AG04449 (cell line): ENCODE data around the gene UCK2.

Experiments used
- CTCF ChIA-PET: fragments of 350-600 bp; formaldehyde crosslinking; extraction: SDS; loops from one replicate; lab custom pipeline; 2021; ENCODE audit warnings: antibody characterized with exemption; lab: Yijun Ruan, JAX
- POLR2A ChIA-PET: fragments of 400-600, 350-600 bp; formaldehyde crosslinking; extraction: SDS; loops from one replicate; lab custom pipeline; 2020; ENCODE audit warnings: antibody characterized with exemption, inconsistent platforms; lab: Yijun Ruan, JAX
- DNase-seq: peaks from one replicate; pipeline ENCODE4 v3.0.0-alpha.2; 2010; ENCODE audit warnings: low read depth, low spot score
- H3K4me3 ChIP-seq: 2 replicates; pipeline ENCODE4 v1.5.1; 2011; ENCODE audit warnings: low read depth, mild to moderate bottlenecking, control low read depth, low read length
- TF ChIP-seq, protein P1 (sequence below): IDR thresholded peaks from one replicate; pipeline ENCODE4 v1.5.1; 2011; ENCODE audit warnings: mild to moderate bottlenecking, moderate library complexity, low read length, control low read depth, inconsistent platforms; ENCODE audit not compliant: insufficient read depth; ENCODE audit errors: missing control alignments

UCK2 gene

DNA sequence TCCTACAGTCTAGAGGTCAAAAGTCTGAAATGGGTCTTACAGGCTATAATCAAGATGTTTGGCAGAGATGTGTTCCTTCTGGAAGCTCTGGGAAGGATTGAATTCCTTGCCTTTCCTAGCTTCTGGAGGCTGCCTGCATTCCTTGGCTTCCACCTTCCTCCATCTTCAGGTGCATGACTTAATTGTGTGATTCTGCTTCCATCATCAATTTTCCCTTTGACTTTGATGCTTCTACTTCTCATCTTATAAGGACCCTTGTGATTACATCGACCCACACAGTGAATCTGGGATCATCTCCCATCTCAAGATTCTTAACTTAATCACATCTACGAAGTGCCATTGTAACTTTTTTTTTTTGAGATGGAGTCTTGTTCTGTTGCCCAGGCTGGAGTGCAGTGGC lies 111.4 kb downstream of the UCK2 start:
- no peak overlapping the region for H3K4me3 ChIP-seq
- TF ChIP-seq, protein P1, sequence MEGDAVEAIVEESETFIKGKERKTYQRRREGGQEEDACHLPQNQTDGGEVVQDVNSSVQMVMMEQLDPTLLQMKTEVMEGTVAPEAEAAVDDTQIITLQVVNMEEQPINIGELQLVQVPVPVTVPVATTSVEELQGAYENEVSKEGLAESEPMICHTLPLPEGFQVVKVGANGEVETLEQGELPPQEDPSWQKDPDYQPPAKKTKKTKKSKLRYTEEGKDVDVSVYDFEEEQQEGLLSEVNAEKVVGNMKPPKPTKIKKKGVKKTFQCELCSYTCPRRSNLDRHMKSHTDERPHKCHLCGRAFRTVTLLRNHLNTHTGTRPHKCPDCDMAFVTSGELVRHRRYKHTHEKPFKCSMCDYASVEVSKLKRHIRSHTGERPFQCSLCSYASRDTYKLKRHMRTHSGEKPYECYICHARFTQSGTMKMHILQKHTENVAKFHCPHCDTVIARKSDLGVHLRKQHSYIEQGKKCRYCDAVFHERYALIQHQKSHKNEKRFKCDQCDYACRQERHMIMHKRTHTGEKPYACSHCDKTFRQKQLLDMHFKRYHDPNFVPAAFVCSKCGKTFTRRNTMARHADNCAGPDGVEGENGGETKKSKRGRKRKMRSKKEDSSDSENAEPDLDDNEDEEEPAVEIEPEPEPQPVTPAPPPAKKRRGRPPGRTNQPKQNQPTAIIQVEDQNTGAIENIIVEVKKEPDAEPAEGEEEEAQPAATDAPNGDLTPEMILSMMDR, result no peak
- DNase-seq, result no peak
- CTCF ChIA-PET, result no interaction called here
- POLR2A ChIA-PET, result no interaction called here

DNA sequence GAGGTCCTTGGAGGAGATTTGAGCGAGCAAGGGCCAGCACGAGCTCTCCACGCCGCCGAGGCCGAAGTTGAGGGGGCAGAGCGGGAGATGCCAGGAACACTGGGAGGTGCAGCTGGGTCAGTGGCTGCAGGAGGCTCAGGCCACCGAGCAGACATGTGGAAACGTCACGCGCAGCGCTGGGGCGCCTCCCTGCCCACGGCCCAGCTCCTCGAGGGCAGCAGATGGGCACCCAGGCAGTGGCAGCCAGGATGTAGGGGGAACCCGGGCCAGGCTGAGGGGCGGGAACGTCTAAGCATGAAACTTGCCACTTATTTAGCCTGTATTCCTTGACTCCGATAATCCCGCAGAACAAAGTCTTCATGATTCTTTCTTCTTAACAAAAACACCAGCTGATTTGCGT lies 114.1 kb downstream of the UCK2 start:
- POLR2A ChIA-PET, result no interaction called here
- TF ChIP-seq, protein P1, result no peak

DNA sequence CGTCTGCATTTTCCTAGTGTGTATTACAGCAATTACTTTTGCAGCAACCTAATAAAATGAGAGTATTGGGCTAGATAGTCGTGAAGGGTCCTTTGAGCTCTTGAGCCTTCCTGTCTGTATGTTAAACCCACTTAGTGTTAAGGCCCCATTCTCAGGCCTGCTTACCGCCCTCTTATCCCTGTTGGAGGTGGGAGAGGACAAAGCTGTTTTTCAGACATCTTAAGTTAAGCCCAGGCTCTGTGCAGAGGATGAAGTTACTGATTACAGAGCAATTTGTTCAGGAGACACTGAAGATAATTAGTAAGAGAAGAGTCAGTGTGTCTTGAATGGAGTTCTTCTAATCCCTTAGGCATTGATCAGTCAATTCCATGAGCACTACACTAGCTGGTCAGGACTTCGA lies 114.6 kb downstream of the UCK2 start:
- H3K4me3 ChIP-seq, result no peak overlapping the region
- DNase-seq, result no peak
- CTCF ChIA-PET, result interaction anchor here (1.0 to 1.9 kb wide), 2 partner anchors 14 to 16 kb away, joined by 3 to 6 read pairs; no protein-coding TSS in a partner anchor
- TF ChIP-seq, protein P1, result no peak
- POLR2A ChIA-PET, result no interaction called here

More for the DNA sequence above, 114.1 kb downstream of the UCK2 start:
- DNase-seq, result no peak
- CTCF ChIA-PET, result interaction anchor here (1.0 to 2.3 kb wide), 2 partner anchors 12 to 16 kb away, joined by 3 to 10 read pairs; no protein-coding TSS in a partner anchor
- no peak overlapping the region for H3K4me3 ChIP-seq

DNA sequence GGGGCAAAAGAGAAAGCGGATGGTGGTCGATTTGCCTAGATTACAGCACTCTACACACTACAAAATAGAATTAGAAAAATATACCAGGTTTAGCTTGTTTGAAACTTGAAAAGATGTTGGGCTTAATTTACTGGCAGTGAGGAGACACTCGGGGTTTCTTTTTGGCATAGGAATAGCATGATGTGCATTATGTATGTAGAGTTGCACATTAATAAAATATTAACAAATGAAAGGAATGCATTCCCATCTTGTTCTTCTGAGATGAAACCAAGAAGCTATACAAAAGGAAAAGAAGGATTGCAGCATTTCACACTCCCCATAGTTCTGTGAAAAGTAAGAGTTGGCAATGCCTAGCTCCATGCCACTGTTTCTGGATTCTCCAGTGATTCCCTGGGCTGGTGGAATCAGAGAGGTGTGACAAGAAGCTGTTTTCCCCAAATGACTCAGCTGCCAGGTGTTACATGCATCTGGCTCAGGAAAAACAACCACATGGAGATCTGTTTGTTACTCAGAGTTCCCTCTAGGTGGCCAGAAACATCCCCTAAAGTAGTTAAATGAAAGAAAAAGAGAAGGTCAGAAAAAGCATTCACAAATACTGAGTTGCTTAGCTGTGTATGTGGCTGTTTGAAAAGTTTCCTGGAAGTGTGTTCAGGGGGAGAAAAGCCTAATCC lies 115.6 kb downstream of the UCK2 start:
- TF ChIP-seq, protein P1, result no peak
- H3K4me3 ChIP-seq, result no peak overlapping the region
- ChIA-PET POLR2A (no interaction called here), CTCF (interaction anchor here (1.2 to 1.9 kb wide), 2 partner anchors 15 to 20 kb away, joined by 3 to 6 read pairs; no protein-coding TSS in a partner anchor)
- no peak for DNase-seq

DNA sequence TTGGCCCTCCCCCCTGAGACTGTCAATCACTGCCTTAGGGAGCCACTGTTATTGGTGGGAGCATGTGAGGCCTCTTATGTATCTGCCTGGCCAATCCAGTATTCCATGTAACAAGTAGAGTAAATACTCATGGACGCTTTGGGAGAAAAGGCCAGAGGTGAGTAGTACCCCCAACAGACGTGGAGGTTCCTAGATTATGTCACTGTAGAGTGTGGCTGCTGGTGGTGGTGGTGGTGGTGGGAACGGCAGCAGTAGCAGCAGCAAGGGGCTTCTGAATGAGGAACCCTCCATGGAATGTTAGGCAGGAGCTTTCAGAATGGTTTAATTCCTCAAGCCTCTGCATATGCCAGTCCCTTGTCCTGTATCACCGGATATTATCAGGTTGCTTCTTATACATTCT lies 118.5 kb downstream of the UCK2 start:
- H3K4me3 ChIP-seq, result no peak overlapping the region
- DNase-seq, result no peak
- ChIA-PET CTCF (no interaction called here), POLR2A (no interaction called here)
- TF ChIP-seq, protein P1, result no peak

DNA sequence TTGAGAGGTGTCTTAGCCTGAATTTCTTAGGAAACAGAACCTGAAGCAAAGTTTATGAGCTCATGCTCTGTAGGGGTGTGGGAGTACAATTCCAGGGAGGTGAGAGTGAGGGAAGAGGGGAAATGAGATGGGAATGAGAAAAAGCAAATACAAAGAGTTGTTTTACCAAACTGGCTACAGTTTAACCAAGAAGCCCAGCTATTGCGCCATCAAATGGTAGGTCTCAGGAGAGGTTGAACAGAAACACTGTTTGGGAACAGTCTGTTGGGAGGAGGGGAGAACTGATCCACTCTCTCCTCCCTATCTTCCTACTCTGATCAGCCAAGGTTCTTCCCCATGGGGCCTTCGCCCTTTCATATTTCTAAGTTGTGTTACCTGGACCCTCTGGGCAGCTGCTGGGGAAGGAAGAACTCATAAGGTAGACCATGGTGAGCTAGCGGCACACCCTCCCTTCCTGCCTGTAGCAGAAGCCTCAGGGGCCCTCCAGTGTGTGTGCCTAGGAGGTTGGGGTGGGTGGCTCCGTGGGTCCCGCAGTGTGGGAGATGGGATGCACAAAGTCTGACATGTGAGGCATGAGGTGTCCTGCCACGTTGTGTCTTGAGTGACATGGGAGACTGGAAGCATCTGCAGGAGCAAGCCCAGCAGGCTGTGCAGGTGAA lies 120.5 kb downstream of the UCK2 start:
- ChIA-PET POLR2A (no interaction called here), CTCF (interaction anchor here (1.3 to 1.8 kb wide), 3 partner anchors 20 to 531 kb away, joined by 3 to 5 read pairs (median 3); no protein-coding TSS in a partner anchor)
- DNase-seq, result no peak
- TF ChIP-seq, protein P1, result no peak
- H3K4me3 ChIP-seq, result no peak overlapping the region
